Measurements from ENCODE around the gene ABI1.
A peak's percentile ranks its signal among the peaks of the same experiment; 100 is the strongest.

The ABI1 gene

GRCh38 chr10:26729395-26729794, 131.4 kb downstream of the ABI1 start:
- ChIA-PET POLR2A (no interaction called here), CTCF (interaction anchor here (0.7 to 14.5 kb wide), 5 partner anchors 78 to 152 kb away, joined by 3 to 251 read pairs (median 4); partner anchors contain the start of gene ABI1)
- no peak for TF ChIP-seq CTCF (IDR thresholded peaks at IDR 0.05; ENCODE audit: control extremely low read depth, extremely low read depth, low read depth, missing control alignments)

GRCh38 chr10:26728957-26729356, 131.8 kb downstream of the ABI1 start:
- CTCF ChIA-PET, result interaction anchor here (0.7 to 14.5 kb wide), 4 partner anchors 26 to 152 kb away, joined by 3 to 251 read pairs (median 5); no protein-coding TSS in a partner anchor
- TF ChIP-seq CTCF (IDR thresholded peaks at IDR 0.05; ENCODE audit: control extremely low read depth, extremely low read depth, low read depth, missing control alignments), result peak; percentile 27
- POLR2A ChIA-PET, result no interaction called here
- DNase-seq (ENCODE audit: extremely low spot score), result no peak

More at GRCh38 chr10:26729395-26729794, 131.4 kb downstream of the ABI1 start:
- DNase-seq (ENCODE audit: extremely low spot score), result no peak

GRCh38 chr10:26727005-26727404, 133.8 kb downstream of the ABI1 start:
- ChIA-PET CTCF (interaction anchor here (0.8 to 14.5 kb wide), 30 partner anchors 8 to 343 kb away, joined by 3 to 251 read pairs (median 5); partner anchors contain the start of gene ABI1), POLR2A (no interaction called here)
- DNase-seq (ENCODE audit: extremely low spot score), result no peak
- TF ChIP-seq CTCF (IDR thresholded peaks at IDR 0.05; ENCODE audit: control extremely low read depth, extremely low read depth, low read depth, missing control alignments), result no peak

- CTCF ChIA-PET, result interaction anchor here (0.6 to 14.5 kb wide), 54 partner anchors 9 to 634 kb away, joined by 3 to 251 read pairs (median 4); partner anchors contain the start of genes ABI1 and YME1L1
- DNase-seq (ENCODE audit: extremely low spot score), result peak; percentile 59
- POLR2A ChIA-PET, result no interaction called here
- peak; percentile 71 for TF ChIP-seq CTCF (IDR thresholded peaks at IDR 0.05; ENCODE audit: control extremely low read depth, extremely low read depth, low read depth, missing control alignments)
Measured at GRCh38 chr10:26725837-26726727, 134.7 kb downstream of the ABI1 start.

- TF ChIP-seq CTCF (IDR thresholded peaks at IDR 0.05; ENCODE audit: control extremely low read depth, extremely low read depth, low read depth, missing control alignments), result no peak
- POLR2A ChIA-PET, result no interaction called here
- CTCF ChIA-PET, result interaction anchor here (2.2 to 14.5 kb wide), 2 partner anchors 12 to 158 kb away, joined by 7 to 251 read pairs; no protein-coding TSS in a partner anchor
- DNase-seq (ENCODE audit: extremely low spot score), result no peak
Measured at GRCh38 chr10:26723016-26723415, 137.7 kb downstream of the ABI1 start.

- no peak for DNase-seq (ENCODE audit: extremely low spot score)
- CTCF ChIA-PET, result no interaction called here
- POLR2A ChIA-PET, result no interaction called here
- no peak for TF ChIP-seq CTCF (IDR thresholded peaks at IDR 0.05; ENCODE audit: control extremely low read depth, extremely low read depth, low read depth, missing control alignments)
Measured at GRCh38 chr10:26721561-26721960, 139.2 kb downstream of the ABI1 start.

Data from GM10248 (cell line).